Daoy (cell line): ENCODE measurements around the gene WFIKKN2. TPM values are rescaled to one million over a fixed set of nuclear protein-coding genes. Genes with fewer than 3 reads are reported as not detected.
"Not testable (repeated sequence)": the region's sequence is repeated elsewhere in the genome, so short reads cannot be mapped to it uniquely, and the experiment has no call there.

ENCODE experiments used
- DNase-seq: peaks from one replicate; pipeline ENCODE4 v3.0.0-alpha.2; 2015; ENCODE audit warnings: low read depth
- total RNA-seq: library from RNA; depleted of rRNA; stranded (reverse); fragments of >200 nt; shearing (Covaris generic); gene quantifications from 2 replicates; pipeline ENCODE4 v1.2.3, GENCODE V29; 2014; rRNA removed

The WFIKKN2 gene, protein sequence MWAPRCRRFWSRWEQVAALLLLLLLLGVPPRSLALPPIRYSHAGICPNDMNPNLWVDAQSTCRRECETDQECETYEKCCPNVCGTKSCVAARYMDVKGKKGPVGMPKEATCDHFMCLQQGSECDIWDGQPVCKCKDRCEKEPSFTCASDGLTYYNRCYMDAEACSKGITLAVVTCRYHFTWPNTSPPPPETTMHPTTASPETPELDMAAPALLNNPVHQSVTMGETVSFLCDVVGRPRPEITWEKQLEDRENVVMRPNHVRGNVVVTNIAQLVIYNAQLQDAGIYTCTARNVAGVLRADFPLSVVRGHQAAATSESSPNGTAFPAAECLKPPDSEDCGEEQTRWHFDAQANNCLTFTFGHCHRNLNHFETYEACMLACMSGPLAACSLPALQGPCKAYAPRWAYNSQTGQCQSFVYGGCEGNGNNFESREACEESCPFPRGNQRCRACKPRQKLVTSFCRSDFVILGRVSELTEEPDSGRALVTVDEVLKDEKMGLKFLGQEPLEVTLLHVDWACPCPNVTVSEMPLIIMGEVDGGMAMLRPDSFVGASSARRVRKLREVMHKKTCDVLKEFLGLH
- total RNA-seq = not detected in 2 replicates

DNA sequence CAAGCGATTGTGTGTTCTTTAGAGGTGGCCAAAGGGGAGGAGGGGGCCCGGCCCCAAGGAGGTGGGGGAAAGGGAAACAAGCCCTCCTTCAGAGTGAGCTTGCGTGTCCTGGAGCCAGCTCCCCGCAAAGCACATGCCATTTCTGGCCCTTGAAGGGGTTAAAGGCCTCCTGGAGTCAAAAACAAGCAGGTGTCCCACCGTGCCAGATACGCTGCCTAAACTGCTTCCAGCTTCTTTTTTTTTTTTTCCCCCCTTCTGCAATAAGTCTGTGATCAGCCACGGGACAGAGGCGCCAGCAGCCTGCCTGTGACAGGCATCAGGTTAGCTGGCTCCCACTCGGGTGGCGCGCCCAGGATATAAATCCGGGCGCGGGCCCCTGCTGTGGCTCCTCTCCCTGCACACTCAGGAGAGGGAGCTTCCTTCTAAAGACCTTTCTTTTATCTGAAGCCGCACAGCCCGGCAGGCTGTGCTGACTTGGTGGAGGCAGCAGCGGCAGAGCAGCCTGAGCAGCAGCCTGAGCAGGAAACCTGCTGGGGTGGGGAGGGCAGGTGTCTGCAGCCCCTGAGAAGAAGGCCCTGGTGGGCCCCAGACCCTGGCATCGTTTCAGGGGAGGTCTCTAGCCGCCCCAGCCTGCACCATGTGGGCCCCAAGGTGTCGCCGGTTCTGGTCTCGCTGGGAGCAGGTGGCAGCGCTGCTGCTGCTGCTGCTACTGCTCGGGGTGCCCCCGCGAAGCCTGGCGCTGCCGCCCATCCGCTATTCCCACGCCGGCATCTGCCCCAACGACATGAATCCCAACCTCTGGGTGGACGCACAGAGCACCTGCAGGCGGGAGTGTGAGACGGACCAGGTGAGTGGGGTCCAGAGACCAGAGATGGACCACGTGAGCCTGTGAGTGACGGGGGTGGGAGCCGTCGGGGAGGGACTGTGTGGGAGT lies at the start of gene WFIKKN2:
Gene WFIKKN2, plus strand, starts transcription at position 286 of the 934 bp plus-strand sequence. Its CDS starts 352 bp downstream, at position 638.
- DNase-seq = no peak

DNA sequence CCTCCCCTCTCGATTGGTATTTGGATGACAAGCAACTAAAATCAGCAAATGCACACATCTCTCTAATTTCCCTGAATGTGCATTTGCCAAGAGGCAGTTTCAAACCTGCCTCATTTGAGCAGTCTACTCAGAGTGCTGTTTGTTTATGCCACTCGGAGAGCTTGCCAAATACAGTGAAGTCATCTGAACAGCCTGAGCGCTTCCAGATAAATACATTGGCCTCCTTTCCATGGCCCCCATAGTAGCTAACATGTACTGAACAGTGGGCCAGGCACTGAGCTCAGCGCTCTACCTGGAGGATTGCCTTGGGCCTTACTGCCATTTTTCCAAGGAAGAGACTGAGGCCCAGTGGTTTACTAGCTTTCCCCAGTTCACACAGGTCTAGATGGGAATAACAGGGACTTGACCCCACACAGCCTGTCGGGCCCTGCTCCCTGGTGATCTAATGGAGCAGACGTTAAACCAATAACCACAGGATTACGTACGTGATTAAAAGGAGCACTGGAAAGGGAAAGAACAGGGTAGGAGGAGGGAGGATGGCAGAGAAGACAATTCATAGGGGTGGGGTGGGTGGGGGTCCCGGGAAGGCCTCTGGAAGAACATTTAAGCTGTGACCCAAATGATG lies 49.3 kb upstream of the WFIKKN2 start:
- no peak for DNase-seq

DNA sequence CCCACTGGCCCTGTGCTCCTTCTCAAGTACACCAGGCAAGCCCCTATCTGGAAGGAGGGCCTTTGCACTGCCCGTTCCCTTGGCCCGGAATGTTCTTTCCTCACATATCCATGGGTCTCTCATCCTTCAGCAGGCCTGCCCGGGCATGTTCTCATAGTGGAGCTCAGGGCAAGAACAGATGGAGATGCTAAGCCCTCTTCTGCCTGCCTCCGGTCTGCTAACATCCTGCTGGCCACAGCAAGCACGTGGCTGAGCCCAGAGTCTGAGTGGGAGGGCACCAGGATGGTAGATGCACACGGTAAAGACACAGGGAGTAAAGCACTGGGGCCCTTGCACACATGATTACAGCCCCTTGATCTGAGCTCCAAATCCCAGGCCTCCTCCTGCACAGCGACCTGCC lies 48.3 kb upstream of the WFIKKN2 start:
- no peak for DNase-seq

DNA sequence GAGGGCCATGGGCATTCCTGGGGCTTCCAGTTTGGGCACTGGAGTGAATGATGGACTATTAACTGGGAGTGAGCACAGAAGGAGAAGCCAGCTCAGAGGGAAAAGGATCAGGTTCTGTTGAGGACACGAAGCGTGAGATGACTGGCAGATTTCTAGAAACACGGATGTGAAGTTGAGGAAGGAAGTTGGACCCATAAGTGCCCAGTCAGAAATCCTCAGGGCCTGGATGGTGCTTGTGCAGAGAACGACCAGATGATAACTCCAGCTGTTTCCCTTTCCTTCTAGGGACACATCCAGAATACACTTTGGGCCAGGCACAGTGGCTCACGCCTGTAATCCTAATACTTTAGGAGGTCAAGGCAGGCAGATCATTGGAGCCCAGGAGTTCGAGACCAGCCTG lies 44.8 kb upstream of the WFIKKN2 start:
- DNase-seq = no peak

DNA sequence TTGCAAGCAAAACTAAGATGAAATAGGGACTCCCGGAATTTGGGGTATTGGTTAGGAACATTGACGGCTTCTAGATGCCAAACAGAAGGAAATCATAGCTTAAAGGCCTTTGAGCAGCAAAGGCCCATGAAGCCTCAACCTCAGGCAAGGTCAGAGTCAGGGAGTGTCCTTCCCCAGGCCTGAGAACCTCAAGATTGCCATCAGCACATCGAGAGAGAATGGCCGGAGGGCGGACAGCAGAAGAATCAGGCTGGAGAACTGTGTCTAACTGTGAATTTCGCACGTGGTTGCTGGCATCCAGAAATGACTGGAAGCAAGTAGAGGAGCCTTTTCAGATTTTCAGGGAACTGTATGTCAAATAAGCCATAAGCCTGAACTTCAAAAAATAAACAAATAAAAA lies 43.3 kb upstream of the WFIKKN2 start:
- DNase-seq = no peak

DNA sequence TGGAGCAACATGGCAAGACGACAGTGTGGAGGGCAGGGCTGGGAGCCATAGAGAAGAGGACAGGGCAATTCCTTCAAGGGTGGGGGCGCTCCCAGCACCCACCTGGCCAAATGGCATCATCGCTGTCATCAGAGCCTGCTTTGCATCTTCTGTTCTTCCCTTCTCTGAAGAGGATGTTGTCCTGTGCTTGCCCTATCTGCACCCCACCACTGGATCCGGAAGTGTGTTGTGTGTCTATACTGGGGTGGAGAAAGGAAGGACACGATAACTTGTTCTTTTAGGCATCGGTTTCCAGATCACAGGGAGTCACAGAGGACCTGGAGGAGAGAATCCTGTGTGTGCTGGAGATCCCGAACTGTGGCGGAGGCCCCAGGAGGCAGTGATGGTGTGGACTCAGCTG lies 42.4 kb upstream of the WFIKKN2 start:
- no peak for DNase-seq

DNA sequence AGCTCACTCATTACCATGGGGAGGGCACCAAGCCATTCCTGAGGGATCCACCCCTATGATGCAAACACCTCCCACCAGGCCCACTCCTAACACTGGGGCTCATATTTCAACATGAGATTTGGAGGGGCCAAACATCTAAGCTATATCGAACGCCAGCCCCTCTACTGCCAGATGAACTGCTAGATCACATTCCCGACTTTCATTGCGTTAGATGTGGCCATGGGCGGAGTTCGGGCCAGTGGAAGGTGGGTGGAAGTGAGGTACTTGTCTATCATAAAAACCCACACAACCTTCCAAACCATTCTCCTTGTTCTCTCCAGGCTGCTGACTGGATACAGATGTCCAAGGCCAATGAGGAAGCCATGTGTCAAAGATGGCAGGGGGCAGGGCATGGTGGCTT lies 41.0 kb upstream of the WFIKKN2 start:
- DNase-seq = no peak

DNA sequence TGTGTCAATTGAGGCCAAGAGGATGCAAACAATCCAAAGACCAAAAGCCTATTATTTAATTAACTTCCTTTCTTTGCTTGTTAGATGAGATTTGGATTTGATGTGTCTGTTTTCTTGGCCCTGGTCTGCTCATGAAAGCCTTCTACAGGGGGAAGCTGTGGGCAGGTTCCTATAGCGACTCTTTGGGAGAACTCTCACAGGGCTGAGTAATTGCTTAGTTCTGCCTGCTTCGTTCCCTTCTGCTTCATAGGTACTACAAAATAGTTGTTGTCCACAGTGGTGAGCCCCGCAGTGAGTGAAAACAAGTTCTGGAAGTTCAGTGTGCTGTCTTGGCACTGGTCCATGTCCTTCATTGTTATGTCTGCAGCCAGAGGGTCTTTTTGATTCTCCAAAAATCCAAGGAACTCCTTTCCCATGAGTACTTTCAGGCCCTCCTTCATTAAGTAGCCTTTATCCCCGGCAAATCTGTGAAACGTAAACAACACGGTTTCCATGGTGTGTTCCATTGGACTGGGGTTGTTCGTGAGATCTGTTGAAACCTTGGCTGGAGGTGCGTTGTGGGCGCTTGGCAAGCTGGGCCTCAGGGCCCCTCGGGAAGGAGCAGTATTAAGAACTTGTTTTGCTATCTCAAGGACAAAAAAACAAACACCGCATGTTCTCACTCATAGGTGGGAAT lies 38.1 kb upstream of the WFIKKN2 start:
- DNase-seq = no peak

DNA sequence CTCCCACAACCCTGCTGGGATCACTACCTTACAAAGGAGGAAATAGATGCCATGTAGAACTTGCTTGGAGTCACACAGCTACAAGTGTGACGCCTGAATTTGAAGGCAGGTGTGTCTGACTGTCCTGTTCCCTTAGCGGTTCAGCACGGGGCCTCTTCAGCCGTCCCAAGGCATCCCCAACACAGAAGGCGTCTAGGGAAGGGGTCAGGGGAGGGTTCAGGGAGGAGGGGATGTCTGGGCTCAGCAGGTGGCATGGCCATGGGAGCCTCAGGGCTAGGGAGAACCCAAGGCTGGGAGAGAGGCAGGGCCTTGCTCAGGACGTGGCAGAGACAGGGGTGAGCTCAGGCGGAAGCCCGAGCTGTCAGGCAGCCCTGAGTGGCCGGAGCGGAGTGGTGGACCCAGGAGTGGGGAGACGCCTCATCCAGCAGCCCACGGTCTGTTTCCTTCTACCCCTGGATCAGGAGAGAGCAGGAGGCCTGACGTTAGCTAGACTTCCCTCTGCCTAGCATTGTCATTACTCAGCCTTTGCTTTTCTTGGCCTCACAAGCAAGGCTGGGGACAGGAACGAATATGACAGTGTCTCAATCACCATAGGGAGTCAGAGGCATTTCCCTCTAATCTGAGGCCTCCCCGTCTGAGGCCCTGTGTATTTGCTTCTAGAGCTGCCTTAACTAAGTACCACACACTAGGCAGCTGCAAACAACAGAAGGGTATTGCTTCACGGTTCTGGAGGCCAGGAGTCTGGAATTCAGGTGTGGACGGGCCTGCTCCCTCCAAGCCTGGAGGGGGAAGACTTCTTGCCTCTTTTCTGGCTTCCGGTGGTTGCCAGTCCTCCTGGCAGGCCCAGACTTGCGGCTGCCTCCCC lies 36.7 kb upstream of the WFIKKN2 start:
- DNase-seq = no peak

DNA sequence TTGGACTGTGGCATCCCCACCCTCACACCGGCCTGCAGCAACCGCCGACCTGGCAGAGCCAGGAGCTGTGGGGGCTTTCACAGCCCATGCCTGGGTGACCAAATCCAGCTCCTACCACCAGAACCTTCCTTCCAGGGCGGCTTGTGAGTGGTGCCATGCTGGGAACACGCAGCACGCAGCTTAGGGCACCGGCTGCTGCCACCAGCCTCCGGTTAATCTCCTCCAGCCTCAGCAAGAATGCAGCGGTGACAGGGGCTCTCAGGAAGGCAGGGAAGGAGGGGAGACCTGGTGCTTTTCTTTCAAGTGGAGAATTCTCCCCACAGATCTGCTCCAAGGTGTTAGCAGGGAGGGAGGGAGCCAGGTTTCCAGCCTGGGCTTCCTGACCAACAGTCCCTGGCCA lies 35.8 kb upstream of the WFIKKN2 start:
- DNase-seq = no peak

DNA sequence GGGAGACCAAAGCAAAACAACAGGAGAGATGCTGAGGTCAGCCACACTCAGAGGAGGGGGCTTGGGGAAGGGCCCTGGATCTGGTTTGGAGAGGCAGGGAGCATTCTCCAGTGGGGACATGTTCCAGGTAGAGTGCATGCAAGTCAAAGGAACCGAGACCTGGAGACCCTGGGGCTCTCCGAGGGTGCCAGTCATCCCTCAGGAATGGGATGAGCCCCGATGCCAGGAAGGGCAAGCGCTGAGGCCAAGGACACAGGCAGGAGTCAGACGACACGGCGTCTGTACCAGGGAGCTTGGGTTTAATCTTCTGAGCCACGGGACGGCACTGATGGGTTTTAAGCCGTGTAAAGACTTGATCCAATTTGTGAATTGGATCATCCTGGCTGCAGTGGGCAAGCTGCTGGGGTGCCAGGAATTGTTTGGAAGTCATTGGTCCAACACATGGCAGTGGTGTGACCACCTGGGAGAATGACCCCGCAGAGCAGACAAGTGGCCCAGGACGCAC lies 35.1 kb upstream of the WFIKKN2 start:
- DNase-seq = no peak

DNA sequence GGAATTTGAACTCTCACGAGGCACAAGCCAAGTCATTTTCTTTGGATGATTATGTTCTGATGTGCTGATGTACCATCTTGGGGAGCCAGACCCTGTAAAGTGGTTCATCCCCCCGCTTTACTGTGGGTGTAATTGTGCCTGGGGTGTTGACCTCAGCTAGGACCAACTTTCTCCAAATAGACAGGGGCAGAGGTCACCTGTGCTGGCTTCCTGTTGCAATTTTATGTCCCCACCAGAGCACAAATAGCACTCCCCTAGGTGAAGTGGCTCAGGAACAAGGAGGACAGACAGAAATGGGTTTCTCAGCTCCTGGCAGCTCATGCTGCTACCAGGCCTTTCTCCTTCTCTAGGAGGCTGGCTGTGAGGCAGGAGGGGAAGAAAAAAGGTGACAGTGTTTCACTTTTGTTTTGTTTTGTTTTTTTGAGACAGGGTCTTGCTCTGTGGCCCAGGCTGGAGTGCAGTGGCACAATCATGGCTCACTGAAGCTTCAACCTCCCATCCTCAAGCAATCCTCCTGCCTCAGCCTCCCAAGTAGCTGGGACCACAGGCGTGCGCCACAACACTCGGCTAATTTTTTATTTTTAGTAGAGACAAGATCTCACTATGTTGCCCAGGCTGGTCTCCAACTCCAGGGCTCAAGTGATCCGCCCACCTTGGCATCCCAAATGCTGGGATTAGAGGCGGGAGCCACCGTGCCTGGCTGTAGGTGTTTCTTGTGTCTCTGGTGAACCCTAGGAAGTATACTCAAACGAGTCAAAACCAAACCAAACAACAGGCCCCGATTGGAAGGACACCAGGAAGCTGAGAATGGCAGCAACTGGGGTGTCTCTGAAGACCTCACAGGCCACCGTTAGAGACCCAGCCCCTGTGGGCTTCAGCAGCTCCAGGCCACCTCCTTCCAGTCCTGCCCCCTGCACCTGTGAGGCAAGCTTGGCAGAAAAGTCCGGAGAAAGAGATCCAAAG lies 32.5 kb upstream of the WFIKKN2 start:
- no peak for DNase-seq

DNA sequence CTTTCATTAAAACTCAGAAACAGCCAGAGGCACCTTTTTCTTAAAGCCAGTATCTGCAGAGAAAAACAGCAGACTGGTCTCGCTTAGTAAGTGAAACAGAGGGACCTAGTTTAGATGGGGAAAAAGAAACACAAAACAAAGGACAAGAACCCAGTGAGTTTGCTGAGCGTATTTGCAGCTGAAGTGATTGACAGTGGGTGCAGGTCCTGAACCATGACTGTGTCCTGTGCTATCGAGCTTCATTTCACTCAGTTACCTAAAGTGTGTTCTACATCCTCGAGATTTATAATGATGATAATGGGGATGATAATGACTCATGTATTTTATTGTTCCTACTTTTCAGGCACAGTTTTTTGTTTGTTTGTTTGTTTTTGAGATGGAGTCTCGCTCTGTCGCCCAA lies 31.7 kb upstream of the WFIKKN2 start:
- no peak for DNase-seq

DNA sequence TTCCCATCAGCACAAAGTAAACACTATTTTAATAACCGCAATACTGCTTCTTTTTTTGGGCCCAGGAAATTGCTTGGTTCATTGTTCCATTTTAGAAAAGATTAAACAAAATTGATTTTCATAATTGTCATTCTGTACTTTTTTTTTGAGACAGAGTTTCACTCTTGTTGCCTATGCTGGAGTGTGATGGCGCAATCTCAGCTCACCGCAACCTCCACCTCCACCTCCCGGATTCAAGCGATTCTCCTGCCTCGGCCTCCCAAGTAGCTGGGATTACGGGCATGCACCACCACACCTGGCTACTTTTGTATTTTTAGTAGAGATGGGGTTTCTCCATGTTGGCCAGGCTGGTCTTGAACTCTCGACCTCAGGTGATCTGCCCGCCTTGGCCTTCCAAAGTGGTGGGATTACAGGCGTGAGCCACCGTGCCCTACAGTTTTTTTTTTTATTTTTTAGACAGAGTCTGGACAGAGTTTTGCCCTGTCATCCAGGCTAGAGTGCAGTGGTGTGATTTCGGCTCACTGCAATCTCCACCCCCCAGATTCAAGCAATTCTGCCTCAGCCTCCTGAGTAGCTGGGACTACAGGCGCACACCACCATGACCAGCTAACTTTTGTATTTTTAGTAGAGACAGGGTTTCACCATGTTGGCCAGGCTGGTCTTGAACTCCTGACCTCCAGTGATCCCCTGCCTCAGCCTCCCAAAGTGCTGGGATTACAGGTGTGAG lies 30.5 kb upstream of the WFIKKN2 start:
- DNase-seq = not testable (repeated sequence)

DNA sequence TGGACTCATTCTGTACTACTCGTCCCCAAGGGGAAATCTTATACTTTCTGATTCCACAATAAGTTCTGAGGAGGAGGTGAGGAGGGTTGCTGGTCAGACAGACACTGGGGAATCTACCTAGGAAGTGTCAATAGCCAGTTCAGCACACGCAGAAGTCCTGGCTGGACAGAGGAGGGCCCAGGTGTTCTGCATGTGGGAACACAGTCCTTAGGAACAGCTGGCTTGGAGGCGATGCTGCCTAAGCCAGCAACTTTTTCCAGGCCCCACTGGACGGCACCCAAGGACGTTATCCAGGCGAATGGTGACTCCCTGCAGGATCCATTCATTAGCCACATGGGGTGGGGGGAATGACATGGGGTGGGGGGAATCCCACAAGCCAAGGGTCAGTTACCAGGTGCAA lies 29.9 kb upstream of the WFIKKN2 start:
- no peak for DNase-seq

DNA sequence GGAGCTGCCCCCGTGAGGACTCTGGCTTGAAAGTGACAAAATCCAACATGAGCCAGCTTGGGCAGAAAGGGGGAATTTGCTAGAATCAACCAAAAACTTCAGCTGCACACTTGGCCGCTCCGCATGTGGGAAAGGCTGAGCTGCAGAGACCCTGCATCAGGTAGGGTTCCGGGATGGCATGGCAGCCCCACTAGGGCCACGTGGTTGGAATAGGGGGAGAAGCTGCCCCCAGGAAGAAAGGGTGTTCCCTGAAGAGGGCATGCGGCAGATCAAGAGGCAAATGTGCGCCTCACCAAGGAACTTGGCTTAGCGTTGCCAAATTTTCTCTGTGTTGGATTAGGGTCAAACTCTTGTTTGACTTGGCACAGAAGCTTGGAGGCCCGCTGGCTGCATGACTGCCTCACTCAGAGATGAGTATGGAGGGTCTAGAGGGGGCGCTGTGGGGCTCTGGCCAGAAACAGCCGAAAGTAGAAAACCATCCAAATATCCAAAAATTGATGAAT lies 29.2 kb upstream of the WFIKKN2 start:
- DNase-seq = peak; percentile 16

DNA sequence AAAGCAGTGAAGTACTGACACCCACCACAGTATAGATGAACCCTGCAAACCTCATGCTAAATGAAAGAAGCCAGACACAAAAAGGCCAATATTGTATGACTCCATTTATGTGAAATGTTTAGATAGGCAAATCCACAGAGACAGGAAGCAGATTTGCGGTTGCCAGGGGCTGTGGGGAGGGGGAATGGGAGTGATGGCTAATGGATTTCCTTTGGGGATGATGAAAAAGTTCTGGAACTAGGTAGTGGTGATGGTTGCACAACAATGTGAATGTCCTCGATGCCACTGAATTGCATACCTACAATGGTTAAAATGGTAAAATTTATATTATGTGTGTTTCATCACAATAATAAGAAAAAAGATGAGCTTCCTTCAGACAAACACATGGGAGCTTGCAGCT lies 28.4 kb upstream of the WFIKKN2 start:
- peak; percentile 27 for DNase-seq

DNA sequence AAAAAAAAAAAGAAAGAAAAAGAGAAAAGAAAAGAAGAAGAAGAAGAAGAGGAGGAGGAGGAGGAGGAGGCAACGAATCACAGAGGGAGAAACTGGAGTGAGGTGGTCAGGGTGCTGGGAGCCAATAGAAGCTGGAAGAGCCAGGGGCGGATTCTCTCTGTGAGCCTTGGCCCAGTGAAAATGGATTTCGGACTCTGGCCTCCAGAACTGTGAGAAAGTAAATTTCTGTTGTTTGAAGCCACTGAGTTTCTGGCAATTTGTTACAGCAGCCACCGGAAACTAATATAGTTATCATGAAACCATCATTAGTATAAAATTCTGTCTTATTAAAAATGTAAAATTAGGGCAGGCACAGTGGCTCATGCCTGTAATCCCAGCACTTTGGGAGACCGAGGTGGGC lies 27.7 kb upstream of the WFIKKN2 start:
- no peak for DNase-seq
